Endothelial cell of umbilical vein (primary cell): Measurements from ENCODE around the gene RAB3GAP2. TPM values are rescaled to one million over a fixed set of nuclear protein-coding genes. Genes with fewer than 3 reads are reported as not detected.

ENCODE experiments used
- BruUV-seq: library from RNA; stranded (reverse); fragments of 400-500 nt; replicated peaks from 2 replicates; lab custom pipeline; 2021; lab: Mats Ljungman, UMichigan
- CTCF ChIA-PET: fragments of 300-600, 350-600 bp; sonication (Branson Sonifier 250); formaldehyde crosslinking; loops from one replicate; lab custom pipeline; 2021; ENCODE audit warnings: antibody characterized with exemption, inconsistent platforms; lab: Charles Lee
- POLR2A ChIA-PET: fragments of 300-600, 350-600 bp; sonication (Branson Sonifier 250); formaldehyde crosslinking; loops from one replicate; lab custom pipeline; 2021; ENCODE audit warnings: antibody characterized with exemption, inconsistent platforms; lab: Charles Lee
- DNase-seq: peaks from one replicate; pipeline ENCODE4 v3.0.0-alpha.2; 2011; ENCODE audit warnings: low read depth, low spot score
- FAIRE-seq: peaks from 2 replicates; lab custom pipeline; 2011; peaks lifted over from hg19 to GRCh38; lab: Jason Lieb, UNC
- H2AFZ ChIP-seq: 2 replicates; pipeline ENCODE4 v1.6.0; 2012; ENCODE audit warnings: low read depth, low read length, control low read depth, inconsistent platforms
- H3K27ac ChIP-seq: 2 replicates; pipeline ENCODE4 v1.5.1; 2011; ENCODE audit warnings: low read depth, mild to moderate bottlenecking, control low read depth, low read length, moderate library complexity; ENCODE audit not compliant: insufficient read depth
- H3K27me3 ChIP-seq, 2 experiments: 2 replicates each; pipeline versions ENCODE4 v1.6.0 to v1.6.1; 2011; ENCODE audit warnings: low read length in 2 of 2, mixed read lengths in 1 of 2; ENCODE audit not compliant: control insufficient read depth in 2 of 2, insufficient read depth in 2 of 2
- H3K36me3 ChIP-seq, 2 experiments: 2 replicates in 1 of 2; 3 replicates in 1 of 2; pipeline ENCODE4 v1.5.1; 2011; ENCODE audit warnings: low read length in 2 of 2, mild to moderate bottlenecking in 1 of 2, moderate library complexity in 1 of 2; ENCODE audit not compliant: control insufficient read depth in 2 of 2, insufficient read depth in 2 of 2; ENCODE audit errors: extremely low read depth in 1 of 2
- H3K4me1 ChIP-seq: 3 replicates; pipeline ENCODE4 v1.5.1; 2011; ENCODE audit warnings: mild to moderate bottlenecking, low read length; ENCODE audit not compliant: control insufficient read depth, insufficient read depth; ENCODE audit errors: extremely low read depth
- H3K4me2 ChIP-seq: 2 replicates; pipeline ENCODE4 v1.6.1; 2011; ENCODE audit warnings: low read length, control low read depth, mixed read lengths; ENCODE audit not compliant: insufficient read depth
- H3K4me3 ChIP-seq, 3 experiments: fragments of 200-600 bp in 1 of 3; sonication (generic), shearing (Covaris generic) in 1 of 3; replicated peaks in 1 of 3; 2 replicates each; pipeline ENCODE4 v1.5.1; 2011 to 2016; ENCODE audit warnings: control low read depth in 3 of 3, low read length in 3 of 3, mild to moderate bottlenecking in 2 of 3, inconsistent platforms in 1 of 3, low read depth in 1 of 3, moderate library complexity in 1 of 3; ENCODE audit not compliant: insufficient read depth in 1 of 3
- H3K79me2 ChIP-seq: 2 replicates; pipeline ENCODE4 v1.6.0; 2012; ENCODE audit warnings: low read length, inconsistent platforms; ENCODE audit not compliant: control insufficient read depth, insufficient read depth
- H3K9ac ChIP-seq: replicated peaks from 2 replicates; pipeline ENCODE3; 2011; ENCODE audit warnings: low read length, control low read depth; ENCODE audit not compliant: insufficient read depth; ENCODE audit errors: extremely low read depth
- H3K9me1 ChIP-seq: replicated peaks from 3 replicates; pipeline ENCODE4 v1.6.0; 2011; ENCODE audit warnings: mild to moderate bottlenecking, low read length; ENCODE audit not compliant: control insufficient read depth, insufficient read depth; ENCODE audit errors: extremely low read depth
- H3K9me3 ChIP-seq: replicated peaks from 2 replicates; pipeline ENCODE4 v1.5.1; 2012; ENCODE audit warnings: low read length, inconsistent platforms; ENCODE audit not compliant: control insufficient read depth, insufficient read depth
- H4K20me1 ChIP-seq: replicated peaks from 2 replicates; pipeline ENCODE3; 2011; ENCODE audit warnings: mild to moderate bottlenecking, low read length; ENCODE audit not compliant: control insufficient read depth, insufficient read depth; ENCODE audit errors: extremely low read depth
- EZH2 ChIP-seq: IDR thresholded peaks from 2 replicates; pipeline ENCODE4 v1.6.1; 2012; ENCODE audit warnings: borderline replicate concordance, low read depth, mild to moderate bottlenecking, moderate library complexity, low read length, inconsistent platforms; ENCODE audit not compliant: severe bottlenecking
- FOS ChIP-seq: IDR thresholded peaks from 2 replicates; pipeline ENCODE4 v1.6.1; 2011; ENCODE audit warnings: mild to moderate bottlenecking, low read length, moderate library complexity, borderline replicate concordance; ENCODE audit not compliant: insufficient read depth
- GATA2 ChIP-seq: IDR thresholded peaks from 2 replicates; pipeline ENCODE4 v1.7.0; 2011; ENCODE audit warnings: low read depth, mild to moderate bottlenecking, moderate library complexity, mixed read lengths, low read length; ENCODE audit not compliant: insufficient read length, insufficient read depth
- JUN ChIP-seq: IDR thresholded peaks from 2 replicates; pipeline ENCODE4 v1.6.1; 2011; ENCODE audit warnings: borderline replicate concordance, low read depth; ENCODE audit not compliant: insufficient read length, insufficient read depth
- MYC ChIP-seq: IDR thresholded peaks from one replicate; pipeline ENCODE4 v1.6.1; 2011; ENCODE audit warnings: mild to moderate bottlenecking, low read depth, low read length
- POLR2A ChIP-seq: IDR thresholded peaks from 2 replicates; pipeline ENCODE4 v1.6.1; 2012; ENCODE audit warnings: low read depth, mild to moderate bottlenecking, control low read depth, low read length
- POLR2AphosphoS5 ChIP-seq: IDR thresholded peaks from 2 replicates; pipeline ENCODE4 v1.6.1; 2012; ENCODE audit warnings: low read depth, mild to moderate bottlenecking, control low read depth, low read length, moderate library complexity; ENCODE audit not compliant: insufficient read depth
- dilution Hi-C: fragments of 300-500 bp; cut with MboI; formaldehyde crosslinking; loops from one replicate; pipeline ENCODE4 v1.15.0; 2019; ENCODE audit warnings: low sequenced_read_pairs; ENCODE audit not compliant: extremely low pct_ligation_motif_present
- intact Hi-C: fragments of 100-400 bp; cut with micrococcal nuclease; formaldehyde crosslinking; loops from one replicate; pipeline ENCODE4 v1.10.0; 2022
- polyA plus RNA-seq, 4 experiments: library from polyadenylated mRNA; depleted of rRNA in 3 of 4; stranded (reverse) in 3 of 4; unstranded in 1 of 4; fragments of >200 nt; gene quantifications; 2 replicates each; pipeline versions ENCODE4 v1.2.1 to v1.2.3, GENCODE V29; 2011 to 2012; ENCODE audit warnings: missing spikeins in 1 of 4
- total RNA-seq: library from RNA; stranded (reverse); gene quantifications from 2 replicates; pipeline ENCODE4 v1.2.3, GENCODE V29; 2021
- TF ChIP-seq, protein P1 (sequence below): IDR thresholded peaks from 2 replicates; pipeline ENCODE4 v1.6.1; 2011; ENCODE audit not compliant: insufficient read depth, insufficient read length
- TF ChIP-seq, protein P2 (sequence below), 2 donors: IDR thresholded peaks; 1 replicate in 1 of 2; 2 replicates in 1 of 2; pipeline ENCODE4 v1.5.1; 2011; ENCODE audit warnings: low read length in 2 of 2, mild to moderate bottlenecking in 2 of 2, moderate library complexity in 2 of 2, control low read depth in 1 of 2, inconsistent platforms in 1 of 2, low read depth in 1 of 2; ENCODE audit not compliant: insufficient read depth in 1 of 2; ENCODE audit errors: extremely low read depth in 1 of 2

Gene RAB3GAP2
- total and polyA plus RNA-seq, 2 donors (not counting 3 experiments of a cell fraction or from before 2014, with no cell fraction given), result 11.1 to 37.4 TPM

DNA sequence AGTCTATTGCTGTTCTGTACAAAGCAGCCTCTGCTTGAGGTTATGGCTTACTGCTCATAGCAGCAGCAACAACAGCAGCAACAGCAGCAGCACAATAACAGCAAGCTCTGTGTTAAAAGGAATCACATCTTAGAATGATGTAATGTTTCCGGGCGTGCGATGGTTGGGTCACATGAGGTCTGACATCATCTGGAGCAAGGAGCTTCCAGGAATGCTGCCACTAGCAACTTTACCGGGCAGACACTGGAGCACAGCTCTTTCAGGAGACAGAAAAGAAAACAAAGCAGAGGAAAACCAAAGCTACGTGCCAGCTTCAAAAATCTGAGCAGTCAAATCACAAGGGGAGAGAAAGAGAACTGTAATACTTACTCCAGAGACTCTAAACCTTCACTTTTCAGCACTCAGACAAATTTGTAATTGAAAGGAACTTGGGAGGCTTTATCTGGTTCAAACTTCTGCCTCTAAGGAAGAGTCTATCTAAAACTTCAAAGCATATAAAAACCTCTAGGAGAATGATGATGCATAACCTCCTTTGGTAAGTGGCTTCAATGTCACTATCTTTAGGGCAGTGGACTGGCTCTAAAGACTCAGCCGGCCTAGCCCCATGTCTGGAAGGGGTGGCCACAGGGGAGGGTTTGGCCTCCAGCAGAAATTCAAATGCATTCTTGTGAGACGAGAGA, 28.3 kb upstream of the RAB3GAP2 start:
- dilution Hi-C loops, result no loop called here
- intact Hi-C loops, result loop anchor here (5.0 kb wide), 1 partner anchor 227 kb away; the partner anchor contains the start of gene MARK1
- no peaks in the 10 kb centered on the region for H3K79me2 ChIP-seq
- FAIRE-seq (peak; percentile 99), DNase-seq (peak; percentile 95)
- H3K4me1 ChIP-seq, result peaks cover 12% of the 10 kb centered on the region
- BruUV-seq, result TSS peak; percentile 99
- no peaks in the 10 kb centered on the region for H3K36me3 ChIP-seq
- H4K20me1 ChIP-seq, result no peaks in the 10 kb centered on the region
- H3K9me3 ChIP-seq, result no peaks in the 10 kb centered on the region
- H3K4me2 ChIP-seq, result peak overlapping the region; percentile 57
- no peak overlapping the region for H3K4me3 ChIP-seq
- H3K27ac ChIP-seq, result peak overlapping the region; percentile 82
- peak; percentile 34 for TF ChIP-seq POLR2AphosphoS5
- TF ChIP-seq GATA2, result no peak
- TF ChIP-seq, protein P1, sequence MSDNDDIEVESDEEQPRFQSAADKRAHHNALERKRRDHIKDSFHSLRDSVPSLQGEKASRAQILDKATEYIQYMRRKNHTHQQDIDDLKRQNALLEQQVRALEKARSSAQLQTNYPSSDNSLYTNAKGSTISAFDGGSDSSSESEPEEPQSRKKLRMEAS, result peak; percentile 76
- TF ChIP-seq FOS, result peak; percentile 8
- TF ChIP-seq JUN, result peak; percentile 93
- H2AFZ ChIP-seq, result peak overlapping the region; percentile 59
- peak overlapping the region; percentile 76 for H3K9ac ChIP-seq
- peaks cover 3 to 5% of the 10 kb centered on the region in 2 experiments for H3K27me3 ChIP-seq
- ChIA-PET POLR2A (interaction anchor here (1.4 kb wide), 1 partner anchor 433 kb away, joined by 3 read pairs; no protein-coding TSS in a partner anchor), CTCF (interaction anchor here (0.7 to 2.4 kb wide), 11 partner anchors 10 to 475 kb away, joined by 3 to 20 read pairs (median 4); partner anchors contain the start of gene RAB3GAP2)
- H3K9me1 ChIP-seq, result no peaks in the 10 kb centered on the region

DNA sequence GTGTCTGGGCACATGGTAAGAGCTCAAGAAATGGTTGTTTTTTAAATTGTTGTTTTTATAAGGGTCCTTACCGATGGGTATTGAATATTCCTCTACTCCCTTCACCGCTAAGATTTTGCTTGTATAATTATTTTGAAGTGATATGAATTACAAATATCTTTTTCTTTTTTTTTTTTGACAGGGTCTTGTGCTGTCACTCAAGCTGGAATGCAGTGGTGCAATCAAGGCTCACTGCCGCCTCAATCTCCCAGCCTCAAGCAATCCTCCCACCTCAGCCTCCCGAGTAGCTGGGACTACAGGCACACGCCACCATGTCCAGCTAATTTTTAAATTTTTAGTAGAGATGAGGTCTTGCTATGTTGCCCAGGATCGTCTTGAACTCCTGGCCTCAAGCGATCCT, 27.1 kb upstream of the RAB3GAP2 start:
- Histone ChIP-seq H3K4me3 (no peak overlapping the region), H3K9me1 (no peaks in the 10 kb centered on the region), H3K9ac (no peak overlapping the region), H4K20me1 (no peaks in the 10 kb centered on the region), H3K79me2 (no peaks in the 10 kb centered on the region), H3K4me2 (no peak overlapping the region), H3K9me3 (no peaks in the 10 kb centered on the region), H2AFZ (no peak overlapping the region), H3K4me1 (peaks cover 12% of the 10 kb centered on the region), H3K27ac (no peak overlapping the region), H3K27me3 (peaks cover 5 to 6% of the 10 kb centered on the region in 2 experiments), H3K36me3 (no peaks in the 10 kb centered on the region)
- POLR2A ChIA-PET, result no interaction called here
- dilution Hi-C loops (no loop called here), intact Hi-C loops (loop anchor here (5.0 to 10.0 kb wide), 2 partner anchors 305 to 388 kb away; no protein-coding TSS in a partner anchor)
- no TSS peak for BruUV-seq
- CTCF ChIA-PET, result interaction anchor here (1.1 to 4.0 kb wide), 3 partner anchors 13 to 477 kb away, joined by 3 to 64 read pairs (median 4); no protein-coding TSS in a partner anchor
- FAIRE-seq (no peak), DNase-seq (no peak)
- TF ChIP-seq EZH2 (no peak), GATA2 (no peak), POLR2AphosphoS5 (no peak), JUN (no peak), POLR2A (no peak), MYC (no peak), FOS (no peak)
- TF ChIP-seq, protein P2, sequence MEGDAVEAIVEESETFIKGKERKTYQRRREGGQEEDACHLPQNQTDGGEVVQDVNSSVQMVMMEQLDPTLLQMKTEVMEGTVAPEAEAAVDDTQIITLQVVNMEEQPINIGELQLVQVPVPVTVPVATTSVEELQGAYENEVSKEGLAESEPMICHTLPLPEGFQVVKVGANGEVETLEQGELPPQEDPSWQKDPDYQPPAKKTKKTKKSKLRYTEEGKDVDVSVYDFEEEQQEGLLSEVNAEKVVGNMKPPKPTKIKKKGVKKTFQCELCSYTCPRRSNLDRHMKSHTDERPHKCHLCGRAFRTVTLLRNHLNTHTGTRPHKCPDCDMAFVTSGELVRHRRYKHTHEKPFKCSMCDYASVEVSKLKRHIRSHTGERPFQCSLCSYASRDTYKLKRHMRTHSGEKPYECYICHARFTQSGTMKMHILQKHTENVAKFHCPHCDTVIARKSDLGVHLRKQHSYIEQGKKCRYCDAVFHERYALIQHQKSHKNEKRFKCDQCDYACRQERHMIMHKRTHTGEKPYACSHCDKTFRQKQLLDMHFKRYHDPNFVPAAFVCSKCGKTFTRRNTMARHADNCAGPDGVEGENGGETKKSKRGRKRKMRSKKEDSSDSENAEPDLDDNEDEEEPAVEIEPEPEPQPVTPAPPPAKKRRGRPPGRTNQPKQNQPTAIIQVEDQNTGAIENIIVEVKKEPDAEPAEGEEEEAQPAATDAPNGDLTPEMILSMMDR (IDR thresholded peaks at IDR 0.05; ENCODE audit: extremely low read depth in 1 of 2, insufficient read depth in 1 of 2, low read depth in 1 of 2, low read length in 2 of 2), result no peak
- TF ChIP-seq, protein P1, result no peak
